ENCODE data around the gene NTN4. TPM values are rescaled to one million over a fixed set of nuclear protein-coding genes. Genes with fewer than 3 reads are reported as not detected.
"Not testable (repeated sequence)": the region's sequence is repeated elsewhere in the genome, so short reads cannot be mapped to it uniquely, and the experiment has no call there.

NTN4 gene
- total RNA-seq, 2 donors from 2014 or later, result 79.2 to 118 TPM

DNA sequence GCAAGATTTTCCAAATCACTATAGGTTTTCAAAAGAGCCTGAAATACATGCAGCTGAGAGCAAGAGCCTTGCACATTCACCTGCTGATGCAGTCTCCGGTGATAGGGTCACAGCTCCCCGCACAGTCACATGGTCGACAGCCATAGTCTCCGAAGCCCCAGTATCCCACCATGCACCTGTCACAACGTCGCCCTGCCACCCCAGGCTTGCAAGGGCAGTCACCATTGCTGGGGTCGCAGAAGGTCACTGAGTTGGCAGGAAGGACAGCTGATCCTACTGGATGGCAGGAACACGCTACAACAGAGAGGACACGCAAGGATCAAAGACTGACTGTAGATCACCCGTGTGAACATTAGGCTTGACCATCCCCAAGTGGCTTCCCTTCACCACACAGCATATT lies 107.1 kb downstream of the NTN4 start:
- WGBS, result 88% methylated on average over 10 of the region's 10 CpGs

DNA sequence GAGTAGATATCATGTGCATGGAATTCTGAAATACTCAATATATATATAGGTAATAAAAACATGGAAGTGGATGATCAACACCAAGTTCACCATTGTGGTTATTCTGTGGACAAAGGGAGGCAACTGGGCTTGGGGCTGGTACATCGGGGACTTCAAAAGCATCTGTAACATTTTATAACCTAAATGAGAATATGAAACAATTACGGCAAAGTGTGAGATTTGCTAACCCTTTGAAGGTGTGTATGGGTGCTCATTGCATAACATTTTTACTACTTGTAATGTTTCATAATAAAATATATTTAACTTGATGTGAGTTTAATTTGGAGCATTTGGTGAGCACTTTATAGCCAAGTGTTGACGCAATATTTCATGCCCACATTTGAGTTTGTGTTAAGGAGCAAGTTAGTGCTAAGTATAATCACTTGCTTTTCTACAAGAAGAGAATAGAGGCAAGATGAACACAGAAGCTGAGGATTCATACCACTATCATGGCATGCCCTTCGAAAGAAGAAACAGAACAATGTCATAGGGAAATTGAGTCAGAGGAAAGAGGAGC lies 109.3 kb downstream of the NTN4 start:
- Histone ChIP-seq H3K27ac (no peak overlapping the region), H3K4me1 (replicated peaks) (no peaks in the 10 kb centered on the region), H3K27me3 (replicated peaks; ENCODE audit: insufficient read depth) (no peaks in the 10 kb centered on the region), H3K4me3 (no peak overlapping the region), H3K36me3 (no peaks in the 10 kb centered on the region), H3K9me3 (no peaks in the 10 kb centered on the region)
- TF ChIP-seq POLR2A (IDR thresholded peaks at IDR 0.05) (no peak), POLR2AphosphoS5 (IDR thresholded peaks at IDR 0.05) (peak; percentile 4)
- intact Hi-C loops (cut with DNase I), result no loop called here
- DNase-seq (ENCODE audit: low spot score), result no peak
- 68% methylated on average over 4 of the region's 4 CpGs for WGBS

More for the DNA sequence above, 107.1 kb downstream of the NTN4 start:
- Histone ChIP-seq H3K27me3 (replicated peaks; ENCODE audit: insufficient read depth) (no peaks in the 10 kb centered on the region), H3K9me3 (no peaks in the 10 kb centered on the region), H3K36me3 (no peaks in the 10 kb centered on the region), H3K4me3 (no peak overlapping the region), H3K4me1 (replicated peaks) (no peaks in the 10 kb centered on the region), H3K27ac (no peak overlapping the region)
- TF ChIP-seq, protein P1, sequence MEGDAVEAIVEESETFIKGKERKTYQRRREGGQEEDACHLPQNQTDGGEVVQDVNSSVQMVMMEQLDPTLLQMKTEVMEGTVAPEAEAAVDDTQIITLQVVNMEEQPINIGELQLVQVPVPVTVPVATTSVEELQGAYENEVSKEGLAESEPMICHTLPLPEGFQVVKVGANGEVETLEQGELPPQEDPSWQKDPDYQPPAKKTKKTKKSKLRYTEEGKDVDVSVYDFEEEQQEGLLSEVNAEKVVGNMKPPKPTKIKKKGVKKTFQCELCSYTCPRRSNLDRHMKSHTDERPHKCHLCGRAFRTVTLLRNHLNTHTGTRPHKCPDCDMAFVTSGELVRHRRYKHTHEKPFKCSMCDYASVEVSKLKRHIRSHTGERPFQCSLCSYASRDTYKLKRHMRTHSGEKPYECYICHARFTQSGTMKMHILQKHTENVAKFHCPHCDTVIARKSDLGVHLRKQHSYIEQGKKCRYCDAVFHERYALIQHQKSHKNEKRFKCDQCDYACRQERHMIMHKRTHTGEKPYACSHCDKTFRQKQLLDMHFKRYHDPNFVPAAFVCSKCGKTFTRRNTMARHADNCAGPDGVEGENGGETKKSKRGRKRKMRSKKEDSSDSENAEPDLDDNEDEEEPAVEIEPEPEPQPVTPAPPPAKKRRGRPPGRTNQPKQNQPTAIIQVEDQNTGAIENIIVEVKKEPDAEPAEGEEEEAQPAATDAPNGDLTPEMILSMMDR (IDR thresholded peaks at IDR 0.05), result no peak
- TF ChIP-seq POLR2A (IDR thresholded peaks at IDR 0.05) (no peak), POLR2AphosphoS5 (IDR thresholded peaks at IDR 0.05) (no peak)
- intact Hi-C loops (cut with DNase I), result no loop called here
- DNase-seq (ENCODE audit: low spot score), result no peak

DNA sequence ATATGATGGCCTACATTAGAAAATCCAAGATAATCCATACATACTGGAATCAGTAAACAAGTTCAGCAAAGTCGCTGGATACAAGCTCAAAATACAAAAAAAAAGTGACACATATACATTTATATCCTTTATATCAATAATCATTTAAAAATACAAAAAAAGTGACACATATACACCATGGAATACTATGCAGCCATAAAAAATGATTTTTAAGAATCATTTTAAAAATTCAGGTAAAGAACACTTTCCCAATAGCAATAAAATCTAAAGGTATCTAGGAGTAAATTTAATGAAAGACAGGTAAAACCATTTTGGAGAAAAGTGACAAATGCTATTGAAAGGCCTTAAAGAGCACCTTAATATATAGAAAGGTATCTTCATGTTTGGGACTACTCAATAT lies 111.9 kb downstream of the NTN4 start:
- Histone ChIP-seq H3K27me3 (replicated peaks; ENCODE audit: insufficient read depth) (no peaks in the 10 kb centered on the region), H3K36me3 (no peaks in the 10 kb centered on the region), H3K27ac (no peak overlapping the region), H3K4me3 (no peak overlapping the region), H3K9me3 (no peaks in the 10 kb centered on the region), H3K4me1 (replicated peaks) (no peaks in the 10 kb centered on the region)
- no peak for DNase-seq (ENCODE audit: low spot score)
- TF ChIP-seq, protein P1 (IDR thresholded peaks at IDR 0.05), result no peak
- TF ChIP-seq POLR2AphosphoS5 (IDR thresholded peaks at IDR 0.05), result no peak
- TF ChIP-seq POLR2A (IDR thresholded peaks at IDR 0.05), result no peak
- intact Hi-C loops (cut with DNase I), result no loop called here
- WGBS, result 100% methylated on average over 1 of the region's 1 CpG

DNA sequence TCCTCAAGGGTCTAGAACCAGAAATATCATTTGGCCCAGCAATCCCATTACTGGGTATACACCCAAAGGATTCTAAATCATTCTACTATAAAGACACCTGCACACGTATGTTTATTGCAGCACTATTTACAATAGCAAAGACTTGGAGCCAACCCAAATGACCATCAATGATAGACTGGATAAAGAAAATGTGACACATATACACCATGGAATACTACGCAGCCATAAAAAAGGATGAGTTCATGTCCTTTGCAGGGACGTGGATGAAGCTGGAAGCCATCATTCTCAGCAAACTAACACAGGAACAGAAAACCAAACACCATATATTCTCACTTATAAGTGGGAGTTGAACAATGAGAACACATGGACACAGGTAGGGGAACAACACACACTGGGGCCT lies 112.8 kb downstream of the NTN4 start:
- H3K27me3 ChIP-seq (replicated peaks; ENCODE audit: insufficient read depth); H3K36me3 ChIP-seq; H3K27ac ChIP-seq; DNase-seq (ENCODE audit: low spot score); H3K9me3 ChIP-seq; H3K4me1 ChIP-seq (replicated peaks); H3K4me3 ChIP-seq; intact Hi-C loops (cut with DNase I): not testable (repeated sequence)
- 98% methylated on average over 3 of the region's 3 CpGs for WGBS

DNA sequence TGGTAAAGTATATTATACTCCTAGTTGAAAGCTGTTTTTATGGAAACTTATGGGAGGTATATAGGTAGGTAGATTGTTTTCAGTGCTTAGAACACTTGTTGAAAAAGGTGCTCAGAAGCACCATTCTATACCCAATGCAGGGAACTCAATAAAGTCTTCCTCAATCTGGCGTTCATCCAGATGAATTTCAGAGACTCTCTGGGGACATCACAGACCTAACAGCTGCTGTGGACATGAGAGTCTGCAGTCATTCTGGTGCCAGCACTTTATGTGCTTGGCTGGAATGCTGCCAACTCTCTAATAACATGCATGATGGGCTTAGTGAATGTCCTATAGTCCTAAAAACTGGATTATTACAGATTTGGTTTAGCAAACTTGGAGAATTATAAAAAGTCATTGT lies 115.9 kb downstream of the NTN4 start:
- no peaks in the 10 kb centered on the region for H3K27me3 ChIP-seq (replicated peaks; ENCODE audit: insufficient read depth)
- TF ChIP-seq POLR2A (IDR thresholded peaks at IDR 0.05), result no peak
- no peak for TF ChIP-seq POLR2AphosphoS5 (IDR thresholded peaks at IDR 0.05)
- TF ChIP-seq, protein P1 (IDR thresholded peaks at IDR 0.05), result no peak
- DNase-seq (ENCODE audit: low spot score), result no peak
- intact Hi-C loops (cut with DNase I), result no loop called here
- no peaks in the 10 kb centered on the region for H3K9me3 ChIP-seq
- no peaks in the 10 kb centered on the region for H3K36me3 ChIP-seq
- no peaks in the 10 kb centered on the region for H3K4me1 ChIP-seq (replicated peaks)
- WGBS, result 28% methylated on average over 1 of the region's 1 CpG
- H3K27ac ChIP-seq, result no peak overlapping the region
- H3K4me3 ChIP-seq, result no peak overlapping the region

DNA sequence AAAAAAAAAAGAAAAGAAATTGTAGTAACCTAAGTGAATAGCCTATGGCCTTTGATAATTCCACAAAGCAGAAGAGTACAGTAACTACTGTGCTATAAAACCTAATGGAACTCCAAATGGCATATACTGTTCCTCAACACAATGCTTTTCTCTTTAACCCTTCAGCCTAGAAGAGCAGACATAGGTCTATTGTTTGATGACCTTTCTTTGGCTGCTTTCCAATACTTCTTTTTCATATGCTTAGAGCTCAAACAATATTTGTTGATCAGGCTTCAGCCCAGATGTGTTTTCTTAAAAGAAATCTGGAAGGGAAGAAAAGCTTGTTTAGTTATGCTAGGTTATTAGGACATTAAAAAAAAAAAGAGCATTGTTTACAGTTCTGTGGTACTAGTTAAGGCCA lies 116.4 kb downstream of the NTN4 start:
- Histone ChIP-seq H3K27me3 (replicated peaks; ENCODE audit: insufficient read depth) (no peaks in the 10 kb centered on the region), H3K4me1 (replicated peaks) (no peaks in the 10 kb centered on the region), H3K36me3 (no peaks in the 10 kb centered on the region), H3K27ac (no peak overlapping the region), H3K9me3 (no peaks in the 10 kb centered on the region), H3K4me3 (no peak overlapping the region)
- intact Hi-C loops (cut with DNase I), result no loop called here
- TF ChIP-seq, protein P1 (IDR thresholded peaks at IDR 0.05), result no peak
- TF ChIP-seq POLR2AphosphoS5 (IDR thresholded peaks at IDR 0.05), result no peak
- TF ChIP-seq POLR2A (IDR thresholded peaks at IDR 0.05), result no peak
- DNase-seq (ENCODE audit: low spot score), result no peak

All from prostate gland (tissue), 2 donors.